Middle frontal gyrus (tissue), 1 donor: ENCODE results near the gene OVAAL.

Experiments used
- DNase-seq: peaks from one replicate; pipeline ENCODE4 v3.0.0-alpha.2; 2015; ENCODE audit warnings: low spot score; ENCODE audit errors: extremely low spot score

OVAAL gene

DNA sequence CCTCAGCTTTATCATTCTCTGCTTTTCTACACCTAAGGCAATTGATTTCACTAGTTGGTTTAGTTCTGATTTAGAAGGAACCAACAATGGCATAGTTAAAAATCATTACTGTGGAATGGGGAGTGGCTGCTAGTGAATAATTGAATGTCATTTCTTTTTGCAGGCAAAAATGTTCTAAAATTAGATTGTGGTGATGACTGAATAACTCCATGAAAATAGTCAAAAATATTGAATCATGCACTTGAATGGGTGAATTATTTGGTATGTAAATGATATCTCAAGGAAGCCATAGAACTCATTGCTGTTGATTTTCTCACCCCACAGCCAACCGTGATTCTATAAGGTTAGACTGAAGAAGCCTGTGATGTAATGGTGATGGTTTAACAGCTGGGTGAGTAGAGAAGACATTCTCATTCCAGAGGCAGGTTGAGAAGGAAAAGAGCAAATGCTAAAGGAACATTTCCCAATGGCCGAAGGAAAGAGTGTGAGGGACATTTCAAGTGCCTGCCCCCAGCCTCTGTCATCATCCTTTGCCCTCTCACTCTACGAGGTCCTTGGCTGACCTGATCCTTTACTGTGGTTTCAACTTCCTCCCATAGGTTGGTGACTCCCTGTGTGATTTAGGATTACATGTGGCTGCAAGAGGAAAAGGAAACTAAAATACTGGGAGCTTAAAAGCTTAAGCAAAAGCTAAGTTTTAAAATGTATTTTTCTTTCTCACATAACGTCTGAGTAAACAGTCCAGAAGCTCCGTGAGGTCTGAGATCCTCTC is 12.5 kb downstream of the OVAAL start:
- no peak for DNase-seq

DNA sequence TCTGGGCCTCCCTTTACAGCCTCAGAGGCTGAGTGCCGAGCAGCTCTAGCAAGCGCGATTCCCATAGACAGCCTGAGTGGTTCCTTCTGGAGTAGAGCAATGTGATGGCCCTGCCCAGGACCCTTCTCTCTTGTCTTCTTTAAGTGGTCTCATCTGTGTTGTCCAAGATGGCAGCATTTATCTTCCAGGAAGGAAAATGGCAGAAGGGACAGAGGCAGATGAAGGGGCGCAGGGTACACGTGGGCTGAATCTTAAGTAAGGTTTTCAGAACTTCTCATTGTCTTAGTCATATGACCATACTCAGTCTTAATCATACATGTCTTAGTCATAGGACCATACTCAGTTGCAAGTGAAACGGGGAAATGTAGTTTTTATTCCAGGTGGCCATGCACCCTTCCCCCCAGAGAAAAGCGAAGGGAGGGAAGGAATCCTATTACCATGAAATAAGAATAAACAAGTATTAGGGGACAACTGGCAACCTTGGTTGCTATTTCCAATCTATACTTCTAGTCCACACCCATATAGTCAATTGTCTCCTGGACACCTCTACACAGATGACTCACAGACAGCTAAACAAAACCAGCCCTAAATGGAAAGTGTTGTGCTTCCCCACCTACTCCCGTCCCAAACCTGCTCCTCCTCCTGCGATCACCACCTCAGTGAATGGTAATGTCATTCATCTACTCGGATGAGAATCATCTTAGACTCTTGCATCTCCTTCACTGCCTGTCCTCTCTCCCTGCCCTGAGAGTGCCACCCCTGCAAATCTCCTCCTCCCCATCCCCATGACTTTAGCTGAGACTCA is 13.3 kb downstream of the OVAAL start:
- DNase-seq = no peak

DNA sequence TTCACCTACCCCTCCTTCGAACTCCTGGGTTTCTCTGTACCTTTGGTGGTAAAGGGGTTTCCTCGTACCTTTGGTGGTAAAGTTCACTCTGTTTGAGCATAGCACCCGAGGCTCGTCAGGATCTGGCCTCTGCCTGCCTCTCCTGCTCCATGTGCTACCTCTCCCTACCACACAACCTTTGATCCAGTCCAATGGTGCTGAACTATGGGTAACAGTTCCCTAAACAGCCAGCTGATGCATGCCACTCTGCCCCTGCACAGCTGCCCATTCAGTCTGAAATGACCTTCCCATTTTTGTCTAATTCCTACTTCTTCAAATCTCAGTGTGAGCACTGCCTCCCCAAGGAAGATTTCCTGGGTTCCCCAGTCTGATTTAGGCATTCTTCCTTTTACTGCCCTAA is 14.0 kb downstream of the OVAAL start:
- no peak for DNase-seq

DNA sequence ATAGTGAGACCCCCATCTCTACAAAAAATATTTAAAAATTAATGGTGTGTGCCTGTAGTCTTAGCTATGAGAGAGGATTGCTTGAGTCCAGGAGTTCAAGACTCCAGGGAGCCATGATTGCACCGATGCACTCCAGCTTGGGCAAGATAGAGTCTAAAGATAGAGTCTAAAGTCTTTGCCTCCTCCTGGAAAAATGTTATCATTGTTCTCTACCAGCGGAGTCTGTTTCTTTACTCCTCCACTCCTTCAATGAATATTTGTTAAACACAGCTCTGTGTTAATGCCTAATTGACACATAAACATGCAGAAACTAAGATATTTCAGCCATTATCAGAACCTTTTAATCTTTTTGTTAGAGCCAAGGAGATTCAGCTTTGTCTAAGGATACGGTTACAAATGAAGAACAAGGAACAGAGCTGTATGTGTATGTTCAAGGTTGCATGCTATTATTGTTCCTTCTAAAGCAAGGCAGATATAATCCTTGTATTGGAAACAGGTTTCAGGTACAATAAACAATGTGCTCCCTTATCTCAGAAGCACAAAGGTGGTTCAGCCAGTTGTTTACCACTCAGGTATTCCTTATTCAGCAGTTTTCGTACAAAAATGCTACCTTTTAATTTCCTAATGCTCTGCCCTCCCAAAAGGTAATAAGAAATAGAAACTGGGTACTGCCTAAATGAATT is 15.4 kb downstream of the OVAAL start:
- DNase-seq = no peak

DNA sequence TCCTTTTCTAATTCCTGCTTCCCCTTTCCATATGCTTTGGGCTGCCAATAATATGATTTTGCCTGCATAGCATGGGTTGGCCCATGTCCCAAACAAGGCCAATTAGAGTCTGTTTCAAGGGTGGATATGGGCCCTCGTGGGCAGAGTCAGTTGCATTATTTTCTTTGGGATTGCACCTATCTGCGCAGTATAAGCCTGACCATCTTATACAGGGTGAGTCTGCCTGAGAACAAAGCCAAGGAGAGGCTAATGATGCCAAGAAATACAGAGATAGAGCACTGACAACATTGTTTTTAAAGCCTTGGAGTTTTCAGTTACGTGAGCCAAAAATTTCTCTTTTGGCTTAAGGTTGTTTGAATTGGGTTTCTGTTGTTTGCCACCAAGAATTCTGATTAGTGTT is 18.6 kb downstream of the OVAAL start:
- no peak for DNase-seq

DNA sequence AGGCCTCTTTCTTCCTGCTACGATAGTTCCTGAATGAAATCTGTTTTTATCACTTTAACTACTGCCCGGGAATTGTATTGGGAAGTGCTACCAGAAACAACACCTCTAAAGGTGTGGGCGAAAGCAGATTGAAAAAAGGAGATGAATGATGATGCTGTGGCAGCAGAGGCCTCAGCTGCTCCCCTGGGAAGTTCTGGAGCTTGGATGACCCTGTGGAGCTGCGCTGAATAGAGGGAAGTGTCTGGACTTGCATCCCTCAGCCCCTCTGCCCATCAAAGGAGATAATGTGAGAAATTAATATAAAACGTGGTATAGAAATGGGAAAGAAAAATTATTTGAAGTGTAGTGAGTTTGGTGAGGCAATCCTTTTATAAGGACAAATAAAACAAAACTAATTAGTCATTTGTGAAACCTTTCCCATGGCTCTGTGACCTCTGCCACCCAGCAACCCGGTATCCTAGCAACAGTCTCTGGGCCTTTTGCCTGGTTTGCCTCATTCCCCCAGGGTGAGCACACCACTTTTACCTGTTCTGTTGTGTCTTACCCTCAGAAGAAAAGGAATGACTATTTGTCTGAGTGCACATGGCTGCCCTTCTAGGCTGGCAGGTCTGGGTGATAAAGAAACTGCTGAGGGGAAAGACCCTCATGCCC is 21.3 kb downstream of the OVAAL start:
- no peak for DNase-seq

DNA sequence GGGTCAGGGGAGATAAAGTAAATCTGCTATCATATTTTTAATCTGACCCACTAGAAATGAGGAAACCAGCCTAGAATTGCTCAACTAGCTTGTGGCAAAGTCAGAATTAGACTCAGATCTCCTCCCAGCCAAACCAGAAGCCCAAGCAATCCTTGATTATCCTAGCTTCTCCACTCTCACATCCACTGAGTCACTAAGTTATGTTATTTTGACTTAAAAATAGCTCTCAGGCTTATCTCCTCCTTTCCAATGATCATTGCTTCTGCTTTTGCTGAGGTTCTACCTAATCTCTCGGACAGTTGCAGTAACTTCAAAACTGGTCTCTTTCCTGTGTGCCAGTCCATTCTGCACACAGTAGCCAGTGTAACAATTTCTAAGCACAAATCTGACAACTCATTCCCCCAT is 22.9 kb downstream of the OVAAL start:
- DNase-seq = no peak

DNA sequence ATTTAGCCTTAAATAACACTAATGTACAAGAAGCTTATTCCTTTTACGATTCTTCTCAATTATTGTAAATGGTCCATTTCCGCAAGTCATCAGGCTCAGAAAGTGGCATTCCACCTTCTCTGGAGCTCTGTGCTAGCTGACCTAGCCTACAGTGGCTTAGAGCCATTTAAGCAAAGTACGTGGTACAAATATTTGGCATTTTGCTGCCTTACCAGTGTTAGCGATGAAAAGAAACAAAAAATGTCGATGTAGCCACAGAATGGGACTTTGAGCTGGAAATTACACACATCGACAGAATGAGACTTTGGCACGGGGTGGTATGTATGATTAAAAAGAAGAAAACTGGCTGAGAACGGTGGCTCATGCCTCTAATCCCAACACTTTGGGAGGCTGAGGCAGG is 26.1 kb downstream of the OVAAL start:
- DNase-seq = no peak

DNA sequence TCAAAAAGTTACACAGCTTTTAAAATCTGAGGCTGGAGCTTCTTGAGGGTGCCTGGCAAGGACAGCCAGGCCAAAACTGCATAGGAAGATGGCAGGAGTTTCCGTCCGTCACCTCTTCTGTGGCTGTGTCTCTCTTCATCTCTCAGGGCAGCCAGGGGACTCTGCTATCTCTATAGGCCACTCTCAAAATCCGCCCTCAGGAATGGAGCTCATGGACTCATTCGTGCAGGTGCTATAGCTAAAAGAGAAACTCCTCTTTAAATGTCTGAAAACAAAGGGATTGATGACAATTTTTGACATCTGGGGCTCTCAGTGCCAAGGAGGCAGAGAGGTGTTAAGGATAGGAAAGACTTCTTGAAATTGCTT is 27.2 kb downstream of the OVAAL start:
- DNase-seq = no peak

DNA sequence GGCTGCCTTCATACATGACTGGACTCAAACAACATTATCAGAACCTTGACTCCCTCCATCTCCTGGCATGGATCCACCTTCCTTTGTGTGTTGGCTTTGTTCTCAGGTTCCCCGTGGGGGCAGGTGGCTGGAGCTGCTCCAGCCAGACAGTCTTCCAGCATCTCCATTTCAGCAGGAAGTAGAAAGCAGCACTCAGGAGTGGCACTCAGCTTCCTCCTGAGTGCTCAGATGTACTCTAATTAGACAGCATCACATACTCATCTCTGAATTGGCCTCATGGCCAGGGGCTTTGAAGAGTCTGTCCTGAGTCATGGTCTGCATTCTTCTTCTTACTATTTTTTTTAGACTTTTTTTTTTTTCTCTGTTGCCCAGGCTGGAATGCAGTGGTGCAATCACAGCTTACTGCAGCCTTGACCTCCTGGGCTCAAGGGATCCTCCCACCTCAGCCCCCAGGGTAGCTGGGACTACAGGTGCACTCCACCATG is 27.9 kb downstream of the OVAAL start:
- DNase-seq = no peak

DNA sequence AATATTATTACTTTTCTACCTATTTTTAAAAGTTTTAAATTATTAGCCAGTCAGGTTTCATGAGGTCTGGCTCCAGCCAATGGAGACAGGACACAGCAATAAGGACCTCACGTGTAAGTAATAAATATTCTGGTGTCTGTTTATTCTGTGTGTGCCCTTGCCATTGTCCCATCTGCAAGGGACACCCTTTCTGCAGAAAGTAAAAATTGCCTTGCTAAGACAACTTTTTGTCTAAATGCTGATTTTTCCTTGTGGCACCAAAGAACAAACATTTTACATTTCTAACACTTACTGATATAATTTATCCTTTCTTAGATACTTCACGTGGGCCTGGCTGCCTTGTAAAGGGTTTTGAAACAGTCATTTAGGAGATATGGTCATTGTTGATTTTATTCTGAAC is 29.4 kb downstream of the OVAAL start:
- no peak for DNase-seq

DNA sequence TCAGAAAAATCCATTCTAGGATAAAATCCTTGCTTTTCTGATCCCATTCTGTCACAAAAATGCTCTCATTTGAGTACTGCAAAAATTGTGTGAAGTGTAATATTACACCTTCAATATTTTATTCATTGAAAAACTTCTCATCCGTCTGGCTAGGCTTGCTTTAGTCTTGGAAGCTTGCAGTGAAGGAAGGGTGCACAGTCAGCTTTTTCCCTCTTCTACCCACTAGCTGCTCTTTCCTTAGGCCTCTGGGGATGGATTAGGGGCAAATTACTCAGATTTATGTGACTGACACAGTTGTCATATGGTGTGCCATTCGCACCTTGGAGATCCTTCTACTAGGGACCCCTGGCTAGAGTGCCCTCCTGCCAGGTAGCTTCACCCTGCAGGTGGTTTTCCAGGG is 32.1 kb downstream of the OVAAL start:
- DNase-seq = no peak

DNA sequence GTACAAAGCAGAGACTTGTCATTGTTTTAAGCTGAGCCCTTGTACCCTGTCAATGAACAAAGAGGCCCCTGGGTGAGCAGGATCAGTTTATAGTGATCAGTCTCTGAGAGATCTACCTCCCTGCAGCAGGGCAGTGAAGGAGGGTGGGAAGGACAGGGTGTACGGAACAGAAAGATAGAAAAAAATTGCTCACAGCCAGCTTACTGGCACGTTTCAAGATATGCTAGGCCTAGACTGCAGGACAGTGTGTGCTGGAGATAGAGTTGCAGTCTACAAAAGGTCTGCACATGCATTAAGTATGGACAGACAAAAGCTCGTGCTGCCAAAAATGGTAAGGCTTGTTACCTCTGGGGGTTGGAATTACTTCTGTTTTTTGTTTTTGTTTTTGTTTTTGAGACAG is 34.6 kb downstream of the OVAAL start:
- no peak for DNase-seq

DNA sequence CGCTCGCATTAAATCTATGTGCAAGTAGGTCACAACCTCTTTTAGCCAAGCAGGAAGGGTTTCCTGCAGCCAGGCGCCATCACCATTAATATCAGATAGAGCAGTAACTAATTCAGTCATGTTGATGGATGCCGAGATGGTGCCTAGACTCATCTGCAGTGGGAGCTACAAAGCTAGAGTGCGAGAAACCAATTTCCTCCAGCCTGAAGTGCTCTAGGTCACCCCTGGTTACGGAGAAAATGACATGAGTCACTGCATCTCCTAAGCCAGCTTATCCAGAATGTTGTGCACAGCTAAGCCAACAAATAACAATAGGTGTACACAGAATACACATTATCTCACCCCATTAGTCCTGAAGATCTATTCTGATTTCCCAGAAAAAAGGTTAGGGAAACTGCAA is 36.0 kb downstream of the OVAAL start:
- DNase-seq = no peak

DNA sequence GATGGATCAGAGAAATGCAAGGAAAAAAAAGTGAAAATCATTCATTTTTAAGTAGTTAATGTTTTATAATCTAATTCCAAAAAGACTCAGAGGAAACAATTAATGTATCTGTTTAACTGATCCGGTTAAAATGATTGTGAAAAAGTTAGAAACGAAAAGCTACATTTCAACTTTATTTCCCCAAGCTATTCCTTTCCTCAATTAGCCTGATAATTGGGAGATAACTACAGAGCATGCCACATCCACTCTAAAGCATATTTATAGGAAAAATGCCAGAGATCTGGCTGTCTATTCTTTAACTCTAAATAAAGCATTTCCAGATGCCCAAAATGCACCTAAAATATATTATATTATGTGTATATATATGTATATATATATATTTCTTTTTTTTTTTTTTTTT is 37.2 kb downstream of the OVAAL start:
- DNase-seq = no peak

DNA sequence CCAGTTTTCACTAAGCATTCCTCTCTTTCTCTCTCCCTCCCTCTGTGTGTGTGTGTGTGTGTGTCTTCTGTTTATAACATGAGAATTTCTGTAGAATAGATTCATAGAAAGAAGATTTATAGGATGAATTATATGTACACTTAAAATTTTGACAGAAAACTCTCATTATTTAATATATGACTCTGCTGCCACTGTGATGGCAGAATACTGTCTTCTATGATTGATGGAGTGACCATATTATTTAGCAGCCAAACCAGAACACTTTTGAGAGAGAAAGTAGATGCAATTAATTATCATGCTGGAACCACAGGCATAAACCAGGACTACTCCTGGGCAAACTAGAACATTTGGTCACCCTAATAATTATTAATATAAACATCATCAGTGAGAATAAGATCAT is 38.8 kb downstream of the OVAAL start:
- DNase-seq = no peak

DNA sequence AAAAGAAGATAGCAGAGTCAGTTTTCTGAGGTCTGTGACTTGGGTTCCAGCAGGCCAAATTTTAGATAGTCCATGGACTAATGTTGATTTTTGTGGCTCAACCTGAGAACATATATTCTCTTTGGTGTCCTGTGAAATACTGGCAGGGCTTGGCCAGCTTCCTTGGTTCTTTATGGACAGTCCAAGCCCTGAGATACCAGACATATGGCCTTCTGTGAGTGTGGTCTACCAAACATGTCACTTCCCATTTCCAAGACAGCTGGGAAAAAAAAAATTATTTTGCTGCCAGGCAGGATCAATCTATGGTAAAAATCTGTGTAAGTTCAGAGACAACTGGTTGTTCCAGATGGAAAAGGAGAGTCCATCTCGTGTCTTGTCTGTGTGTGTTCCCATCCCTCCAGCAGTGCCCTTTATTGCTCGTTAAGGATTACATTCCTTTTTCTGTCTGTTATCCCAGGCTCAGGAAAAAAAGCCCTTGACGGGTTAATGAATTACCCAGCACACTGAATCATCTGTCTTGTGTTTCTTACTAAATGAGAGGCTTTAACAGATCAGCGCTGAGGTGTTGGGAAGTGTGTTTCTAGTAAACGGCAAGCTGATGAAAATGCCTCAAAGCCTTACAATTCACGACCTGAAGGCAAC is 39.7 kb downstream of the OVAAL start:
- DNase-seq = no peak

DNA sequence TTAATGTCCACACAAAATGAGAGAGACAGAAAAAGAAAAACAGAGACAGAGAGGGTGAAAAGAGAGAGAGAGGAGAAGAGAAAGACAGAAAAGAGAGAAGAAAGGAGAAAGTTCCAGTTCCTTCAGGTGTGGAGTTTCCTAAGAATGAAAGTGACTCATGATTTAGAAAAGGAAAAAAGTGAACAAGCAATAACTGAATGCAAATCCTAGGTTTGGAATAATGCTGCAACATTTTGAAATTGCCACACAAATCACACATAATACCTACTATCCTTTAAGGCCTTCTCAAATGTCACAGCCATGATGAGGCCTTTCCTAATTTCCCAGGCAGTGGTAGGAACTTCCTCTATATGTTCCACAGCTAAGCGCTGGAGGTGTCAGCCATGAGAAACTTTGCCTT is 41.6 kb downstream of the OVAAL start:
- DNase-seq = no peak

DNA sequence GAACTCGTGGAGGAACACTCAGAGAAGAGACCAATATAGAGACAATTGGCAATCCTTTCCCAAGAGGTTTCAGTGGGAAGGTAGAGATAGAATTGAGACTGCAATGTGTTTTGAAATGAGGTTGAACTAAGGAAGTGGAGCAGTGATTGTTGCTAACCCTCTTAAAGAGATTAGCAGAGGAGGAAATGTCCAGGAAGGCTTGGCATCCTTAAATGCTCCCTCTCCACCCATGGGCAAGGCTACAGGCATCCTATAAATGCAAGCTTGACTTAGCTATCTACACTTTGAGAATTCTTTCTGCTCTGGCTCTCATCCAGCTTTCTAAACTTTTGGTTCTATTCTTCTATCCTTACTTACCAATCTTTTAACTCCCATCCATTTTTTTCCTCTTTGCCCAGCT is 42.7 kb downstream of the OVAAL start:
- no peak for DNase-seq

DNA sequence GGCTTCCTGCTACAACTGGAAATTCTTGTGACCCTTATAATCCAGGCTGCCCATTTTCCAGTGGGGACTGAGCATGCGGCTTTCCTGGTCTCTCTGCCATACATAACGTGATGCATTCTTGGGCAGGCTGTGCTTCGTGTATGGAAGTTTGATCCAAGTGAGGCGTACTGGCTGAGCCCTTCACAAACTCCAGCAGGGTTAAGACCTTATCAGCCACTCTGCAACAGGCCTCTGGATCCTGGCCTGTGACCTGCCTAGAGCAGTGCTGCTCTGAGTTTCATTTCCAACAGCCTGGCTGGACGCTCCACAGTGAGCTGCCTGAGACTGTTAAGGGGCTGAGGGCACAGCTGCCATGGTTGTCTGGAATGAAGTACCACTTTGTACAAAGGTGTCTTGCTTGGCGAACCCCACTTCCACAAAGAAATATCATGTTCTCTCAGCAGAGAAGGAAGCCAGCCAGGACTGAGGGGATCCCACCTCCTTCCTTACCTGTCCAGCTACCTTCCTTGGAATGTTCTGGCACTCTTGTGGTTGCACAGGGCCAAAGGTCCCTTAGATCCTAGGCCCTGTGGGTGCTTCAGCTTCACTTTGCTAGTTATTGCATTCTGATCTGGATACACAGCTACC is 44.6 kb downstream of the OVAAL start:
- DNase-seq = no peak

DNA sequence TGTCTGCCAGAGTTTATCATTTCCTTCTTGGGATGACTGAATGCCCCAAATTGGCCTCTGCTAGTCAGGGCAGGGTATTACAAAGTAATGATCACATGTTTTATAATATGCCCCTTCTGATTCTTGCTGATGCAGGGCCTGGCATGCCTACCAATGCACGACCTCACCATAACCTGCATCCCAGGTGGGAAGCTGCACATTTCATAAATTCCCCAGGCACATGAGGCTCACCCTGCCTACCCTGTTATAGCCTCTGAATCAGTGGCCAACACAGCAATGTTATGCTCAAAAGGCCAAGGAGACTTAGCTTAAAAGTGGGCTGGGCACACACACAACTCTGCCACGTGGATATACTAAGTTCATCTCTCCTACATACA is 45.1 kb downstream of the OVAAL start:
- no peak for DNase-seq
